B cell (primary cell): ENCODE measurements around the gene SLC2A13. TPM values are rescaled to one million over a fixed set of nuclear protein-coding genes. Genes with fewer than 3 reads are reported as not detected.

Experiments
- ATAC-seq: fragments of 200-7000 bp; cut with Tn5 transposase; one replicate; pipeline ENCODE4 v1.10.0; 2021; ENCODE audit warnings: low read depth, mild to moderate bottlenecking, moderate number of reproducible peaks, moderate library complexity
- CTCF ChIA-PET: fragments of 350-600 bp; sonication (Branson Sonifier 250); formaldehyde crosslinking; loops from one replicate; lab custom pipeline; 2021; ENCODE audit warnings: antibody characterized with exemption, inconsistent platforms; lab: Charles Lee
- POLR2A ChIA-PET: fragments of 350-600 bp; sonication (Branson Sonifier 250); formaldehyde crosslinking; loops from one replicate; lab custom pipeline; 2021; ENCODE audit warnings: antibody characterized with exemption; lab: Charles Lee
- DNase-seq: peaks from one replicate; pipeline ENCODE4 v3.0.0; 2013
- H2AFZ ChIP-seq: 2 replicates; pipeline ENCODE4 v1.6.1; 2012; ENCODE audit warnings: mild to moderate bottlenecking, low read depth, low read length; ENCODE audit not compliant: insufficient read depth, poor library complexity, severe bottlenecking
- H3K27ac ChIP-seq, 2 donors: 1 replicate in 1 of 2; 2 replicates in 1 of 2; pipeline ENCODE4 v1.5.1; 2012 to 2013; ENCODE audit warnings: low read length in 2 of 2, mild to moderate bottlenecking in 2 of 2, moderate library complexity in 1 of 2
- H3K27me3 ChIP-seq, 4 experiments: fragments of 200-600 bp in 1 of 4; sonication (generic) in 1 of 4; replicated peaks in 1 of 4; 1 replicate in 2 of 4; 2 replicates in 2 of 4; pipeline versions ENCODE4 v1.6.1 to v1.7.0; 2013 to 2016; ENCODE audit warnings: low read length in 3 of 4, mild to moderate bottlenecking in 2 of 4, mixed read lengths in 1 of 4, moderate library complexity in 1 of 4; ENCODE audit not compliant: insufficient read depth in 4 of 4, control insufficient read depth in 3 of 4; ENCODE audit errors: control extremely low read depth in 1 of 4
- H3K36me3 ChIP-seq, 2 experiments: replicated peaks in 1 of 2; 1 replicate in 1 of 2; 2 replicates in 1 of 2; pipeline versions ENCODE4 v1.6.1 to v1.7.1; 2013; ENCODE audit warnings: low read length in 1 of 2; ENCODE audit not compliant: insufficient read depth in 2 of 2, control insufficient read depth in 1 of 2; ENCODE audit errors: control extremely low read depth in 1 of 2, extremely low read depth in 1 of 2
- H3K4me1 ChIP-seq, 2 donors: fragments of 200-600 bp in 1 of 2; sonication (generic) in 1 of 2; 1 replicate in 1 of 2; 2 replicates in 1 of 2; pipeline versions ENCODE4 v1.5.1 to v1.6.1; 2013 to 2017; ENCODE audit warnings: low read length in 2 of 2; ENCODE audit not compliant: control insufficient read depth in 2 of 2, insufficient read depth in 2 of 2
- H3K4me2 ChIP-seq: replicated peaks from 2 replicates; pipeline ENCODE3; 2012; ENCODE audit warnings: mild to moderate bottlenecking, low read depth, low read length; ENCODE audit not compliant: poor library complexity, severe bottlenecking
- H3K4me3 ChIP-seq, 5 experiments: fragments of 200-600 bp in 1 of 5; sonication (generic) in 1 of 5; 1 replicate in 3 of 5; 2 replicates in 2 of 5; pipeline versions ENCODE4 v1.5.1 to v1.7.0; 2011 to 2016; ENCODE audit warnings: low read length in 4 of 5, mild to moderate bottlenecking in 4 of 5, low read depth in 2 of 5, control low read depth in 1 of 5, moderate library complexity in 1 of 5; ENCODE audit not compliant: insufficient read depth in 1 of 5; ENCODE audit errors: control extremely low read depth in 1 of 5, extremely low read depth in 1 of 5
- H3K79me2 ChIP-seq: fragments of 200-600 bp; sonication (generic); one replicate; pipeline ENCODE4 v1.6.0; 2016; ENCODE audit warnings: low read length; ENCODE audit not compliant: control insufficient read depth, insufficient read depth
- H3K9ac ChIP-seq: fragments of 200-600 bp; sonication (generic); 2 replicates; pipeline ENCODE4 v1.6.1; 2017; ENCODE audit warnings: mild to moderate bottlenecking, low read length, moderate library complexity
- H3K9me3 ChIP-seq, 3 donors: one replicate each; pipeline versions ENCODE4 v1.6.1 to v1.7.1; 2013; ENCODE audit warnings: low read length in 2 of 3; ENCODE audit not compliant: control insufficient read depth in 2 of 3, insufficient read depth in 1 of 3; ENCODE audit errors: control extremely low read depth in 1 of 3
- H4K20me1 ChIP-seq: 2 replicates; pipeline ENCODE4 v1.6.0; 2012; ENCODE audit warnings: mild to moderate bottlenecking, low read length; ENCODE audit not compliant: insufficient read depth, control insufficient read depth, poor library complexity, severe bottlenecking
- H3K27ac Mint-ChIP-seq: one replicate; pipeline ENCODE4 v1.8.0; 2021; ENCODE audit warnings: mixed read lengths
- H3K27me3 Mint-ChIP-seq: one replicate; pipeline ENCODE4 v1.8.0; 2021; ENCODE audit warnings: mixed read lengths
- H3K4me1 Mint-ChIP-seq: one replicate; pipeline ENCODE4 v1.8.0; 2021; ENCODE audit warnings: mixed read lengths
- H3K4me3 Mint-ChIP-seq: one replicate; pipeline ENCODE4 v1.8.0; 2021; ENCODE audit warnings: mixed read lengths
- H3K9me3 Mint-ChIP-seq: one replicate; pipeline ENCODE4 v1.8.0; 2022; ENCODE audit warnings: mixed read lengths; ENCODE audit not compliant: insufficient read depth
- CTCF ChIP-seq: fragments of 200-600 bp; IDR thresholded peaks from one replicate; pipeline ENCODE4 v1.8.0; 2022; ENCODE audit warnings: antibody characterized with exemption, mild to moderate bottlenecking
- EZH2 ChIP-seq: IDR thresholded peaks from 2 replicates; pipeline ENCODE4 v1.6.1; 2012; ENCODE audit warnings: borderline replicate concordance, low read depth, mild to moderate bottlenecking, moderate library complexity, low read length; ENCODE audit not compliant: insufficient read depth, poor library complexity, severe bottlenecking
- WGBS: methylation state at CpG from one replicate; pipeline ENCODE4 v1.1.5; 2013; ENCODE audit warnings: missing lambda C conversion rate; ENCODE audit not compliant: insufficient coverage; 5-methylcytosine and 5-hydroxymethylcytosine counted together
- intact Hi-C: fragments of 100-400 bp; cut with micrococcal nuclease; formaldehyde crosslinking; loops from one replicate; pipeline ENCODE4 v1.10.0; 2022
- polyA plus RNA-seq: library from polyadenylated mRNA; depleted of rRNA; stranded (reverse); fragments of >200 nt; gene quantifications from 2 replicates; pipeline ENCODE4 v1.2.3, GENCODE V29; 2012
- total RNA-seq, 2 donors: library from RNA; stranded (reverse); fragments of 120-200 nt in 1 of 2; gene quantifications; 1 replicate in 1 of 2; 2 replicates in 1 of 2; pipeline versions ENCODE4 v1.2.3 to v1.2.4, GENCODE V29; 2013 to 2022

Gene SLC2A13
- total and polyA plus RNA-seq, 2 donors (not counting 1 experiment from before 2014, with no cell fraction given) = 2.1 to 8.6 TPM

GRCh38 chr12:39912211-39912980 is 193.5 kb downstream of the SLC2A13 start:
- H3K4me1 ChIP-seq = no peaks in the 10 kb centered on the region
- Mint-ChIP-seq H3K4me3 (no peak overlapping the region), H3K27me3 (no peaks in the 10 kb centered on the region), H3K4me1 (no peaks in the 10 kb centered on the region), H3K9me3 (no peaks in the 10 kb centered on the region), H3K27ac (no peak overlapping the region)
- no peak overlapping the region for H3K4me2 ChIP-seq
- no peaks in the 10 kb centered on the region for H3K79me2 ChIP-seq
- no peaks in the 10 kb centered on the region for H4K20me1 ChIP-seq
- no peaks in the 10 kb centered on the region for H3K27me3 ChIP-seq
- intact Hi-C loops = no loop called here
- no peaks in the 10 kb centered on the region for H3K36me3 ChIP-seq
- no peak overlapping the region for H2AFZ ChIP-seq
- H3K27ac ChIP-seq = no peak overlapping the region
- ChIA-PET CTCF (no interaction called here), POLR2A (no interaction called here)
- TF ChIP-seq CTCF (no peak), EZH2 (no peak)
- H3K9me3 ChIP-seq = no peaks in the 10 kb centered on the region
- no peak overlapping the region for H3K9ac ChIP-seq
- DNase-seq (no peak), ATAC-seq (no peak)
- 92% methylated on average over 3 of the region's 7 CpGs for WGBS
- H3K4me3 ChIP-seq = no peak overlapping the region

GRCh38 chr12:39906237-39906636 is 199.6 kb downstream of the SLC2A13 start:
- ATAC-seq (no peak), DNase-seq (no peak)
- Histone ChIP-seq H4K20me1 (no peaks in the 10 kb centered on the region), H3K79me2 (no peaks in the 10 kb centered on the region), H3K9ac (no peak overlapping the region), H2AFZ (no peak overlapping the region), H3K27ac (no peak overlapping the region), H3K4me1 (no peaks in the 10 kb centered on the region), H3K27me3 (no peaks in the 10 kb centered on the region), H3K36me3 (no peaks in the 10 kb centered on the region), H3K4me2 (no peak overlapping the region), H3K4me3 (no peak overlapping the region), H3K9me3 (no peaks in the 10 kb centered on the region)
- Mint-ChIP-seq H3K9me3 (no peaks in the 10 kb centered on the region), H3K27ac (no peak overlapping the region), H3K27me3 (no peaks in the 10 kb centered on the region), H3K4me3 (no peak overlapping the region), H3K4me1 (no peaks in the 10 kb centered on the region)
- CTCF ChIA-PET = interaction anchor here (0.6 kb wide), 1 partner anchor 659 kb away, joined by 3 read pairs; no protein-coding TSS in a partner anchor
- no peak for TF ChIP-seq EZH2
- TF ChIP-seq CTCF = no peak
- POLR2A ChIA-PET = no interaction called here
- intact Hi-C loops = no loop called here
